GM23338 (cell line): ENCODE measurements around the gene CTNNA2. TPM values are rescaled to one million over a fixed set of nuclear protein-coding genes. Genes with fewer than 3 reads are reported as not detected.

Experiments
- ATAC-seq: fragments of 200-7000 bp; cut with Tn5 transposase; 3 replicates; pipeline ENCODE4 v1.9.1; 2020
- DNase-seq: peaks from one replicate; pipeline ENCODE4 v3.0.0-alpha.2; 2015; ENCODE audit warnings: low spot score
- H2AFZ ChIP-seq: fragments of 200-600 bp; sonication (generic); 2 replicates; pipeline ENCODE4 v1.8.0; 2016; ENCODE audit warnings: antibody characterized with exemption, mild to moderate bottlenecking, moderate library complexity
- H3F3A ChIP-seq: fragments of 200-600 bp; sonication (generic); replicated peaks from 2 replicates; pipeline ENCODE4 v1.8.0; 2017; ENCODE audit warnings: antibody characterized with exemption, mixed run types, low read depth
- H3K27ac ChIP-seq: fragments of 200-600 bp; sonication (generic); 2 replicates; pipeline ENCODE4 v1.6.1; 2016; ENCODE audit warnings: low read depth
- H3K27me3 ChIP-seq: fragments of 200-600 bp; sonication (generic); 2 replicates; pipeline ENCODE4 v1.8.0; 2016; ENCODE audit warnings: mild to moderate bottlenecking, mixed run types, moderate library complexity; ENCODE audit not compliant: insufficient read depth
- H3K36me3 ChIP-seq: fragments of 200-600 bp; sonication (generic); 2 replicates; pipeline ENCODE4 v1.8.0; 2016; ENCODE audit warnings: mild to moderate bottlenecking; ENCODE audit not compliant: insufficient read depth
- H3K4me1 ChIP-seq: fragments of 200-600 bp; sonication (generic); 2 replicates; pipeline ENCODE4 v1.8.0; 2016; ENCODE audit warnings: mild to moderate bottlenecking, moderate library complexity; ENCODE audit not compliant: insufficient read depth
- H3K4me2 ChIP-seq: fragments of 200-600 bp; sonication (generic); 2 replicates; pipeline ENCODE4 v1.7.1; 2017; ENCODE audit warnings: mixed run types
- H3K4me3 ChIP-seq: fragments of 200-600 bp; sonication (generic); 2 replicates; pipeline ENCODE4 v1.6.1; 2016; ENCODE audit warnings: mixed run types
- H3K79me2 ChIP-seq: fragments of 200-600 bp; sonication (generic); replicated peaks from 2 replicates; pipeline ENCODE4 v1.8.0; 2017; ENCODE audit warnings: mild to moderate bottlenecking; ENCODE audit not compliant: insufficient read depth
- H3K9me2 ChIP-seq: fragments of 200-600 bp; sonication (generic); 2 replicates; pipeline ENCODE4 v1.8.0; 2017; ENCODE audit not compliant: insufficient read depth
- H4K20me1 ChIP-seq: fragments of 200-600 bp; sonication (generic); replicated peaks from 2 replicates; pipeline ENCODE4 v1.8.0; 2017; ENCODE audit warnings: mild to moderate bottlenecking; ENCODE audit not compliant: insufficient read depth
- H3K27ac Mint-ChIP-seq: 2 replicates; pipeline ENCODE4 v1.8.0; 2020; ENCODE audit warnings: inconsistent platforms, mild to moderate bottlenecking, moderate library complexity, mixed read lengths
- H3K27me3 Mint-ChIP-seq: 3 replicates; pipeline ENCODE4 v1.8.0; 2022; ENCODE audit warnings: low read depth, mild to moderate bottlenecking, moderate library complexity, mixed read lengths, inconsistent platforms; ENCODE audit not compliant: insufficient read depth, poor library complexity
- H3K36me3 Mint-ChIP-seq: 3 replicates; pipeline ENCODE4 v1.8.0; 2021; ENCODE audit warnings: low read depth, mild to moderate bottlenecking, inconsistent platforms, moderate library complexity, mixed read lengths
- H3K4me1 Mint-ChIP-seq: 3 replicates; pipeline ENCODE4 v1.8.0; 2020; ENCODE audit warnings: mild to moderate bottlenecking, inconsistent platforms, mixed read lengths
- H3K4me3 Mint-ChIP-seq: 3 replicates; pipeline ENCODE4 v1.8.0; 2021; ENCODE audit warnings: moderate library complexity, mild to moderate bottlenecking, inconsistent platforms, mixed read lengths
- H3K9me3 Mint-ChIP-seq: 3 replicates; pipeline ENCODE4 v1.8.0; 2020; ENCODE audit warnings: moderate library complexity, mild to moderate bottlenecking, inconsistent platforms, mixed read lengths
- CREB1 ChIP-seq: fragments of 250-450 bp; sonication (Bioruptor Pico); IDR thresholded peaks from 2 replicates; pipeline ENCODE4 v1.5.0; 2020; ENCODE audit warnings: low read depth, mild to moderate bottlenecking, moderate library complexity
- CTCF ChIP-seq, 2 experiments: fragments of 200-600 bp in 1 of 2; sonication (generic) in 1 of 2; conservative IDR thresholded peaks; 2 replicates each; pipeline versions ENCODE4 v1.5.1 to v1.6.1; 2016 to 2017; ENCODE audit warnings: antibody characterized with exemption in 2 of 2, low read depth in 2 of 2, mild to moderate bottlenecking in 2 of 2, moderate library complexity in 1 of 2
- EZH2 ChIP-seq: fragments of 200-600 bp; sonication (generic); IDR thresholded peaks from one replicate; pipeline ENCODE4 v1.8.0; 2017; ENCODE audit warnings: antibody characterized with exemption, mild to moderate bottlenecking, low read depth; ENCODE audit not compliant: unreplicated experiment
- EZH2phosphoT487 ChIP-seq: fragments of 200-600 bp; sonication (generic); IDR thresholded peaks from one replicate; pipeline ENCODE4 v1.8.1; 2018; ENCODE audit warnings: antibody characterized with exemption; ENCODE audit not compliant: unreplicated experiment
- JUNB ChIP-seq: IDR thresholded peaks from one replicate; pipeline ENCODE4 v1.6.1; 2016; ENCODE audit warnings: antibody characterized with exemption; ENCODE audit not compliant: unreplicated experiment
- NANOG ChIP-seq: IDR thresholded peaks from 2 replicates; pipeline ENCODE4 v1.6.1; 2016; ENCODE audit warnings: antibody characterized with exemption, borderline replicate concordance
- POLR2AphosphoS5 ChIP-seq: IDR thresholded peaks from 2 replicates; pipeline ENCODE4 v1.6.1; 2016; ENCODE audit warnings: antibody characterized with exemption, low read depth
- REST ChIP-seq: IDR thresholded peaks from one replicate; pipeline ENCODE4 v1.6.1; 2018; ENCODE audit warnings: antibody characterized with exemption; ENCODE audit not compliant: unreplicated experiment
- STAT1 ChIP-seq: IDR thresholded peaks from one replicate; pipeline ENCODE4 v1.6.1; 2016; ENCODE audit warnings: antibody characterized with exemption; ENCODE audit not compliant: unreplicated experiment
- ZNF114 ChIP-seq: fragments of 250-450 bp; sonication (Bioruptor Pico); IDR thresholded peaks from 2 replicates; pipeline ENCODE4 v1.5.0; 2020; ENCODE audit warnings: mild to moderate bottlenecking, moderate library complexity
- ZNF331 ChIP-seq: fragments of 250-450 bp; sonication (Bioruptor Pico); IDR thresholded peaks from 2 replicates; pipeline ENCODE4 v1.5.0; 2020; ENCODE audit warnings: low read depth, mild to moderate bottlenecking, moderate library complexity
- ZNF462 ChIP-seq: fragments of 250-450 bp; sonication (Bioruptor Pico); IDR thresholded peaks from 2 replicates; pipeline ENCODE4 v1.5.0; 2020; ENCODE audit warnings: mild to moderate bottlenecking, moderate library complexity
- polyA plus RNA-seq: library from polyadenylated mRNA; unstranded; fragments of >200 nt; fragmentation: Nextera tagmentation; extraction: Ambion mirVana; gene quantifications from 2 replicates; pipeline ENCODE4 v1.2.1, GENCODE V29; 2016
- total RNA-seq: library from RNA; depleted of rRNA; stranded (reverse); fragments of >200 nt; shearing (Covaris generic); gene quantifications from 2 replicates; pipeline ENCODE4 v1.2.3, GENCODE V29; 2014
- TF ChIP-seq, protein P1 (sequence below): IDR thresholded peaks from 2 replicates; pipeline ENCODE4 v1.6.1; 2016; ENCODE audit warnings: antibody characterized with exemption

CTNNA2 gene
- total and polyA plus RNA-seq, 2 experiments from 2014 or later: 6.4 to 15.6 TPM

DNA sequence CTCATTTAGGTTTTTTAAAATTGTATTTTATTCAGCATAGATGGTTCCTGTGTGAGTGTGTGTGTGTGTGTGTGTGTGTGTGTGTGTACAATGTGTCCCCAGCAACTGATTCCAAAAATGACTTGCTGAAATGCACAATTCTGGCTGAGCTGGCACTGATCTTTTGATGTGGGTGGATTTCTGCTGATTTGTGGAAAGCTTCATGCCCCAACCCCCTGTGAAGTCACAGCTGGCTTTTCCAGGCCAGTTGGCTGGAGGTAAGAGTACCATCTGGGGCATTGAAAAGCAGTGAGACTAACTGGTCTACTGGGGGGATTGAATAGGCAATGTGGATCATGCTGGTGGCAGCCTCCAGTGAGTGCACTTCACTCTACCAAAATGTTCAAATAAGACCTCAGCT, 604.5 kb downstream of the CTNNA2 start:
- no peaks in the 10 kb centered on the region for H3K9me3 Mint-ChIP-seq
- ATAC-seq (no peak), DNase-seq (no peak)
- H3K79me2 ChIP-seq: no peaks in the 10 kb centered on the region
- no peaks in the 10 kb centered on the region for H3K4me1 ChIP-seq
- no peaks in the 10 kb centered on the region for H4K20me1 ChIP-seq
- no peaks in the 10 kb centered on the region for H3K9me2 ChIP-seq
- no peaks in the 10 kb centered on the region for H3K36me3 ChIP-seq
- no peaks in the 10 kb centered on the region for H3K36me3 Mint-ChIP-seq
- H3K27me3 ChIP-seq: no peaks in the 10 kb centered on the region
- H3K4me3 Mint-ChIP-seq: no peak overlapping the region
- no peak overlapping the region for H3K27ac Mint-ChIP-seq
- no peak overlapping the region for H3K4me3 ChIP-seq
- H3K27me3 Mint-ChIP-seq: no peaks in the 10 kb centered on the region
- no peak overlapping the region for H3K4me2 ChIP-seq
- no peak overlapping the region for H2AFZ ChIP-seq
- H3F3A ChIP-seq: no peaks in the 10 kb centered on the region
- no peaks in the 10 kb centered on the region for H3K4me1 Mint-ChIP-seq
- no peak for TF ChIP-seq EZH2phosphoT487
- no peak for TF ChIP-seq ZNF114 (CRISPR knock-in tag)
- TF ChIP-seq CTCF (conservative IDR thresholded peaks at IDR 0.05; ENCODE audit: low read depth in 2 of 2): no peak
- TF ChIP-seq CREB1: no peak
- TF ChIP-seq NANOG: no peak
- TF ChIP-seq, protein P1, sequence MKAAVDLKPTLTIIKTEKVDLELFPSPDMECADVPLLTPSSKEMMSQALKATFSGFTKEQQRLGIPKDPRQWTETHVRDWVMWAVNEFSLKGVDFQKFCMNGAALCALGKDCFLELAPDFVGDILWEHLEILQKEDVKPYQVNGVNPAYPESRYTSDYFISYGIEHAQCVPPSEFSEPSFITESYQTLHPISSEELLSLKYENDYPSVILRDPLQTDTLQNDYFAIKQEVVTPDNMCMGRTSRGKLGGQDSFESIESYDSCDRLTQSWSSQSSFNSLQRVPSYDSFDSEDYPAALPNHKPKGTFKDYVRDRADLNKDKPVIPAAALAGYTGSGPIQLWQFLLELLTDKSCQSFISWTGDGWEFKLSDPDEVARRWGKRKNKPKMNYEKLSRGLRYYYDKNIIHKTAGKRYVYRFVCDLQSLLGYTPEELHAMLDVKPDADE: no peak
- no peak for TF ChIP-seq STAT1
- no peak for TF ChIP-seq JUNB
- no peak for TF ChIP-seq REST
- TF ChIP-seq POLR2AphosphoS5: no peak
- TF ChIP-seq ZNF331 (CRISPR knock-in tag): no peak
- TF ChIP-seq ZNF462 (CRISPR knock-in tag): no peak
- TF ChIP-seq EZH2: no peak
- no peak overlapping the region for H3K27ac ChIP-seq
